Mesenchymal stem cell (in vitro differentiated cells and primary cell): Measurements from ENCODE around the gene DPH7.

Experiments used
- DNase-seq: peaks from one replicate; pipeline ENCODE4 v3.0.0-alpha.2; 2013
- H2AFZ ChIP-seq: one replicate; pipeline ENCODE4 v1.6.1; 2013; ENCODE audit warnings: low read depth, mild to moderate bottlenecking, control low read depth, inconsistent platforms, low read length, moderate library complexity
- H2AK5ac ChIP-seq: 2 replicates; pipeline ENCODE4 v1.6.1; 2013; ENCODE audit warnings: low read length, moderate library complexity, mild to moderate bottlenecking, inconsistent platforms; ENCODE audit not compliant: severe bottlenecking
- H2BK120ac ChIP-seq: one replicate; pipeline ENCODE4 v1.6.1; 2013; ENCODE audit warnings: low read depth, mild to moderate bottlenecking, inconsistent platforms, low read length, moderate library complexity
- H2BK12ac ChIP-seq, 2 experiments: one replicate each; pipeline ENCODE4 v1.6.1; 2013; ENCODE audit warnings: inconsistent platforms in 2 of 2, low read length in 2 of 2, mild to moderate bottlenecking in 2 of 2, moderate library complexity in 2 of 2, control low read depth in 1 of 2
- H2BK15ac ChIP-seq: one replicate; pipeline ENCODE4 v1.6.1; 2013; ENCODE audit warnings: mild to moderate bottlenecking, low read depth, inconsistent platforms; ENCODE audit not compliant: poor library complexity, severe bottlenecking
- H2BK5ac ChIP-seq: 2 replicates; pipeline ENCODE4 v1.6.1; 2013; ENCODE audit warnings: low read depth, mild to moderate bottlenecking, low read length, control low read depth, inconsistent platforms; ENCODE audit not compliant: poor library complexity, severe bottlenecking
- H3K14ac ChIP-seq, 2 experiments: one replicate each; pipeline ENCODE4 v1.6.1; 2013; ENCODE audit warnings: inconsistent platforms in 2 of 2, low read length in 2 of 2, control low read depth in 1 of 2, mild to moderate bottlenecking in 1 of 2, moderate library complexity in 1 of 2
- H3K18ac ChIP-seq, 2 experiments: one replicate each; pipeline ENCODE4 v1.6.1; 2013; ENCODE audit warnings: inconsistent platforms in 2 of 2, low read length in 2 of 2, control low read depth in 1 of 2, low read depth in 1 of 2, mild to moderate bottlenecking in 1 of 2
- H3K23ac ChIP-seq, 2 experiments: one replicate each; pipeline ENCODE4 v1.6.1; 2013; ENCODE audit warnings: inconsistent platforms in 2 of 2, low read length in 2 of 2, mild to moderate bottlenecking in 2 of 2, moderate library complexity in 2 of 2, control low read depth in 1 of 2
- H3K27ac ChIP-seq: 2 replicates; pipeline ENCODE4 v1.5.1; 2013; ENCODE audit warnings: mild to moderate bottlenecking, moderate library complexity, low read length, control low read depth, inconsistent platforms; ENCODE audit not compliant: poor library complexity, severe bottlenecking
- H3K27me3 ChIP-seq, 2 experiments: 2 replicates each; pipeline versions ENCODE4 v1.6.1 to v1.7.0; 2013; ENCODE audit warnings: low read length in 2 of 2, mild to moderate bottlenecking in 2 of 2, moderate library complexity in 2 of 2, control low read depth in 1 of 2, inconsistent platforms in 1 of 2; ENCODE audit not compliant: control insufficient read depth in 1 of 2, insufficient read depth in 1 of 2
- H3K36me3 ChIP-seq, 2 experiments: 2 replicates each; pipeline versions ENCODE4 v1.6.1 to v1.7.0; 2013; ENCODE audit warnings: low read length in 2 of 2, control low read depth in 1 of 2, inconsistent platforms in 1 of 2, low read depth in 1 of 2, mild to moderate bottlenecking in 1 of 2; ENCODE audit not compliant: insufficient read depth in 2 of 2, control insufficient read depth in 1 of 2
- H3K4ac ChIP-seq, 2 experiments: one replicate each; pipeline ENCODE4 v1.6.1; 2013; ENCODE audit warnings: inconsistent platforms in 2 of 2, low read length in 2 of 2, mild to moderate bottlenecking in 2 of 2, moderate library complexity in 2 of 2, control low read depth in 1 of 2, low read depth in 1 of 2
- H3K4me1 ChIP-seq: 2 replicates; pipeline ENCODE4 v1.6.1; 2013; ENCODE audit warnings: low read depth, low read length, control low read depth; ENCODE audit not compliant: control insufficient read depth, insufficient read depth
- H3K4me2 ChIP-seq: 2 replicates; pipeline ENCODE4 v1.6.1; 2013; ENCODE audit warnings: low read length, mild to moderate bottlenecking, inconsistent platforms; ENCODE audit not compliant: poor library complexity, severe bottlenecking
- H3K4me3 ChIP-seq, 2 experiments: 2 replicates each; pipeline versions ENCODE4 v1.5.1 to v1.7.0; 2013; ENCODE audit warnings: low read length in 2 of 2, mild to moderate bottlenecking in 2 of 2, control low read depth in 1 of 2, low read depth in 1 of 2; ENCODE audit not compliant: insufficient read depth in 1 of 2
- H3K79me1 ChIP-seq: replicated peaks from 2 replicates; pipeline ENCODE4 v1.6.1; 2013; ENCODE audit warnings: mild to moderate bottlenecking, control low read depth, low read length, inconsistent platforms; ENCODE audit not compliant: poor library complexity, severe bottlenecking
- H3K9ac ChIP-seq: 2 replicates; pipeline ENCODE4 v1.7.0; 2013; ENCODE audit warnings: mild to moderate bottlenecking, low read length, moderate library complexity
- H3K9me3 ChIP-seq: 2 replicates; pipeline ENCODE4 v1.7.0; 2013; ENCODE audit warnings: mild to moderate bottlenecking, low read length; ENCODE audit not compliant: control insufficient read depth
- H4K8ac ChIP-seq: one replicate; pipeline ENCODE4 v1.6.1; 2013; ENCODE audit warnings: inconsistent platforms, mild to moderate bottlenecking, low read length, moderate library complexity
- H4K91ac ChIP-seq: one replicate; pipeline ENCODE4 v1.6.1; 2013; ENCODE audit warnings: mild to moderate bottlenecking, low read length, inconsistent platforms
- WGBS: methylation state at CpG from one replicate; pipeline ENCODE4 v1.1.7; 2013; ENCODE audit warnings: mixed read lengths; 5-methylcytosine and 5-hydroxymethylcytosine counted together

The DPH7 gene

GRCh38 chr9:137547687-137548543, 30.8 kb downstream of the DPH7 start:
- Histone ChIP-seq H2BK12ac (no peak overlapping the region), H3K4me2 (no peak overlapping the region), H3K36me3 (peaks cover 0 to 22% of the 10 kb centered on the region in 2 experiments), H2BK5ac (no peak overlapping the region), H3K9me3 (no peaks in the 10 kb centered on the region), H3K14ac (no peak overlapping the region), H3K18ac (no peak overlapping the region), H3K27me3 (no peaks in the 10 kb centered on the region), H3K23ac (no peak overlapping the region), H3K4me3 (no peak overlapping the region), H4K8ac (no peak overlapping the region), H3K4me1 (peaks cover 15% of the 10 kb centered on the region), H2AK5ac (no peak overlapping the region), H2AFZ (no peak overlapping the region), H3K27ac (no peak overlapping the region), H3K4ac (no peak overlapping the region), H3K9ac (no peak overlapping the region), H4K91ac (no peak overlapping the region), H2BK120ac (no peak overlapping the region), H2BK15ac (no peak overlapping the region), H3K79me1 (no peaks in the 10 kb centered on the region)
- 93% methylated on average over 22 of the region's 23 CpGs for WGBS
- DNase-seq, result no peak

DNA sequence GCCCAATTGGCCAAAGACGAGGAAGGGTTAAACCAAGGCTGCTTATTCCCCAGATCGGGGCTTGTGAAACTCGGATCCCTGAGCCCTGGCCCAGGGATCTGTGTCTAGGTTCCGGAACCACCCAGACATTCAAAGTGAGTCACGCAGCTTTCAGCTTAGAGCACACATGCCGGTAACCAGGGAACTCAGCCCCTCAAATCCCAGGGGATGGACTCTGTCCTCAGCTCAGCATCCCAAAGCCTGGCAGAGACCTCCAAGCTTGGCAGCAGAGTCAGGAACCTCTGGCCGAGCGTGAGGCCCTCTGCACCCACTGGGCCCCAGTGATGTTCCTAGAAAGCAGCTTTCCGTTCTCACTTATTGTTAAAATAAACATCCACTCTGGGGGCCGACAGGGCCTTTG, 33.6 kb downstream of the DPH7 start:
- H3K4me2 ChIP-seq, result no peak overlapping the region
- H3K23ac ChIP-seq, result no peak overlapping the region
- no peak overlapping the region for H2BK5ac ChIP-seq
- no peak overlapping the region for H4K91ac ChIP-seq
- H3K9me3 ChIP-seq, result no peaks in the 10 kb centered on the region
- no peak overlapping the region for H2BK15ac ChIP-seq
- no peaks in the 10 kb centered on the region for H3K27me3 ChIP-seq
- H4K8ac ChIP-seq, result no peak overlapping the region
- peaks cover 3% of the 10 kb centered on the region for H3K4me1 ChIP-seq
- peak overlapping the region; percentile 88 for H3K9ac ChIP-seq
- no peak overlapping the region for H2BK12ac ChIP-seq
- peaks cover 0 to 33% of the 10 kb centered on the region in 2 experiments for H3K36me3 ChIP-seq
- H3K4ac ChIP-seq, result no peak overlapping the region
- no peak overlapping the region for H2BK120ac ChIP-seq
- H2AK5ac ChIP-seq, result no peak overlapping the region
- peak overlapping the region in 1 of 2 experiments; percentile 60 for H3K4me3 ChIP-seq
- H2AFZ ChIP-seq, result no peak overlapping the region
- WGBS, result 87% methylated on average over 8 of the region's 10 CpGs
- H3K14ac ChIP-seq, result no peak overlapping the region
- H3K27ac ChIP-seq, result no peak overlapping the region
- no peak overlapping the region for H3K18ac ChIP-seq
- H3K79me1 ChIP-seq, result no peaks in the 10 kb centered on the region
- DNase-seq, result peak; percentile 73

- WGBS, result 68% methylated on average over 11 of the region's 12 CpGs
- H2BK120ac ChIP-seq, result no peak overlapping the region
Observed at GRCh38 chr9:137544176-137544760, 34.5 kb downstream of the DPH7 start.

DNA sequence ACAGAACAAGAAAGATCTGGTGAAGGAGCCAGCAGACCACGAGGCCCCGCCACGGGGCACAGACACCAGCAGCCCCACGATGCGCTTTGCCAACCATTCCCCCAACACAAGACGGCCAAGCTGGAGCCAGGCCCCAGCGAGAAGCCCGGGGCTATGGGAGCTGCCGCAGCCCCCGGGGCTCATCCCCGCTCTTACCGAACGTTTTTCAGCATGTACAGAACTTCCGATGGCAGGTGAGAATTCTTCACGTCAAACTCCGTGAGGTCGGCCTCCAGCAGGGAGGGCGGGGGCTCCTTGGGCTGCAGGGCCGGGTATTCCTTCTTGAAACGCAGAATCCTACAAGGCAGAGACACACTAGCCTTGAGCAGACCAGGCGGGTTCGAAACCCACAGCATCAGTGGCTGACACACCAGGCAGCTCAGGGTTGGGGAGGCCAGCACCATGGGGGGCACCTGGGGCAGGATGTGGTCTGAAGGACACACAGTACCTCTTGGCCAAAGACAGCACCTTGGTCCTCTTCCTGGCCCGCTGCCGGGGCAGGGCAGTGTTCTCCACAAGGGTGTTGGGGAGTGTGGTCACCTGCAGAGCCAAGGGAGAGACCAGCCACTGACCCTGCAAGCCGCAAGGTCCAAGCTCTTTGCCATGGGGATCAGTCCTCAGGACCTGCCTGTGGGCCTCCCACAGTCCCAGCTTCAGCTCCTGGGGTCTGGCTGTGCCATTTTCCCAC, 35.3 kb downstream of the DPH7 start:
- Histone ChIP-seq H3K36me3 (peaks cover 0 to 33% of the 10 kb centered on the region in 2 experiments), H3K18ac (no peak overlapping the region), H3K4me3 (peak overlapping the region in 1 of 2 experiments; percentile 60), H3K4me2 (no peak overlapping the region), H2BK5ac (no peak overlapping the region), H3K9me3 (no peaks in the 10 kb centered on the region), H3K27ac (no peak overlapping the region), H3K4me1 (no peaks in the 10 kb centered on the region), H4K91ac (no peak overlapping the region), H3K4ac (no peak overlapping the region), H2BK15ac (no peak overlapping the region), H3K27me3 (no peaks in the 10 kb centered on the region), H2BK120ac (no peak overlapping the region), H3K9ac (peak overlapping the region; percentile 88), H4K8ac (no peak overlapping the region), H2BK12ac (no peak overlapping the region), H2AK5ac (no peak overlapping the region), H2AFZ (no peak overlapping the region), H3K79me1 (no peaks in the 10 kb centered on the region), H3K14ac (peak overlapping the region in 1 of 2 experiments; percentile 67), H3K23ac (peak overlapping the region in 1 of 2 experiments; percentile 5)
- WGBS, result 94% methylated on average over 25 of the region's 25 CpGs
- no peak for DNase-seq

More at GRCh38 chr9:137544176-137544760, 34.5 kb downstream of the DPH7 start:
- Histone ChIP-seq H3K4me2 (no peak overlapping the region), H3K27me3 (no peaks in the 10 kb centered on the region), H2BK15ac (peak overlapping the region; percentile 29), H3K4ac (peak overlapping the region in 1 of 2 experiments; percentile 40), H3K79me1 (no peaks in the 10 kb centered on the region), H2AFZ (no peak overlapping the region), H3K9me3 (no peaks in the 10 kb centered on the region), H4K91ac (peak overlapping the region; percentile 48), H3K23ac (no peak overlapping the region), H2AK5ac (no peak overlapping the region), H3K27ac (no peak overlapping the region), H3K9ac (peak overlapping the region; percentile 88), H2BK5ac (no peak overlapping the region), H3K14ac (no peak overlapping the region), H4K8ac (no peak overlapping the region), H2BK12ac (peak overlapping the region in 1 of 2 experiments; percentile 59), H3K36me3 (peaks cover 0 to 33% of the 10 kb centered on the region in 2 experiments), H3K4me1 (no peaks in the 10 kb centered on the region), H3K4me3 (peak overlapping the region in 1 of 2 experiments; percentile 60), H3K18ac (no peak overlapping the region)
- peak; percentile 76 for DNase-seq
